Keratinocyte (primary cell): ENCODE data around the gene GIPC3. TPM values are rescaled to one million over a fixed set of nuclear protein-coding genes. Genes with fewer than 3 reads are reported as not detected.

Source experiments
- DNase-seq: peaks from one replicate; pipeline ENCODE4 v3.0.0-alpha.2; 2011; ENCODE audit warnings: low read depth, missing footprints, low spot score
- FAIRE-seq: peaks from 2 replicates; lab custom pipeline; 2011; peaks lifted over from hg19 to GRCh38; lab: Jason Lieb, UNC
- H2AFZ ChIP-seq: 2 replicates; pipeline ENCODE4 v1.6.0; 2012; ENCODE audit warnings: low read length, control low read depth, inconsistent platforms; ENCODE audit not compliant: control insufficient read depth
- H3K27ac ChIP-seq: 2 replicates; pipeline ENCODE4 v1.5.1; 2011; ENCODE audit warnings: low read length; ENCODE audit not compliant: control insufficient read depth, insufficient read depth
- H3K27me3 ChIP-seq: 3 replicates; pipeline ENCODE4 v1.6.0; 2011; ENCODE audit warnings: low read length; ENCODE audit not compliant: control insufficient read depth, insufficient read depth; ENCODE audit errors: extremely low read depth
- H3K36me3 ChIP-seq, 2 experiments: 2 replicates in 1 of 2; 3 replicates in 1 of 2; pipeline ENCODE4 v1.5.1; 2011; ENCODE audit warnings: low read length in 2 of 2, mild to moderate bottlenecking in 1 of 2; ENCODE audit not compliant: control insufficient read depth in 2 of 2, insufficient read depth in 2 of 2; ENCODE audit errors: extremely low read depth in 1 of 2
- H3K4me1 ChIP-seq: 3 replicates; pipeline ENCODE4 v1.5.1; 2011; ENCODE audit warnings: low read length; ENCODE audit not compliant: control insufficient read depth, insufficient read depth; ENCODE audit errors: extremely low read depth
- H3K4me2 ChIP-seq: 3 replicates; pipeline ENCODE4 v1.6.0; 2011; ENCODE audit warnings: low read depth, low read length; ENCODE audit not compliant: control insufficient read depth, insufficient read depth; ENCODE audit errors: extremely low read depth
- H3K4me3 ChIP-seq, 3 experiments: fragments of 200-600 bp in 1 of 3; sonication (generic) in 1 of 3; 2 replicates in 2 of 3; 3 replicates in 1 of 3; pipeline ENCODE4 v1.5.1; 2011 to 2016; ENCODE audit warnings: low read length in 3 of 3, mild to moderate bottlenecking in 3 of 3, control low read depth in 2 of 3, inconsistent platforms in 1 of 3, low read depth in 1 of 3, mixed read lengths in 1 of 3, mixed run types in 1 of 3, moderate library complexity in 1 of 3; ENCODE audit not compliant: control insufficient read depth in 2 of 3, insufficient read depth in 2 of 3; ENCODE audit errors: extremely low read depth in 1 of 3
- H3K79me2 ChIP-seq: 2 replicates; pipeline ENCODE4 v1.6.0; 2012; ENCODE audit warnings: low read length; ENCODE audit not compliant: control insufficient read depth, insufficient read depth
- H3K9ac ChIP-seq: 3 replicates; pipeline ENCODE4 v1.6.0; 2011; ENCODE audit warnings: low read length; ENCODE audit not compliant: control insufficient read depth, insufficient read depth; ENCODE audit errors: extremely low read depth
- H3K9me1 ChIP-seq: 3 replicates; pipeline ENCODE4 v1.6.0; 2011; ENCODE audit warnings: low read length; ENCODE audit not compliant: control insufficient read depth, insufficient read depth; ENCODE audit errors: extremely low read depth
- H3K9me3 ChIP-seq: 2 replicates; pipeline ENCODE4 v1.5.1; 2012; ENCODE audit warnings: low read depth, low read length; ENCODE audit not compliant: control insufficient read depth
- H4K20me1 ChIP-seq: 3 replicates; pipeline ENCODE4 v1.6.0; 2011; ENCODE audit warnings: low read length; ENCODE audit not compliant: control insufficient read depth, insufficient read depth; ENCODE audit errors: extremely low read depth
- CTCF ChIP-seq, 3 experiments: IDR thresholded peaks in 1 of 3; conservative IDR thresholded peaks in 1 of 3; optimal IDR thresholded peaks in 1 of 3; 2 replicates in 2 of 3; 3 replicates in 1 of 3; pipeline versions ENCODE3 to v1.5.1; 2011; ENCODE audit warnings: low read length in 3 of 3, mild to moderate bottlenecking in 3 of 3, moderate library complexity in 2 of 3, control low read depth in 1 of 3, inconsistent platforms in 1 of 3; ENCODE audit not compliant: insufficient read depth in 2 of 3; ENCODE audit errors: extremely low read depth in 1 of 3
- EZH2 ChIP-seq: IDR thresholded peaks from one replicate; pipeline ENCODE4 v1.6.1; 2012; ENCODE audit warnings: inconsistent platforms, mild to moderate bottlenecking, low read length, moderate library complexity
- dilution Hi-C: fragments of 300-500 bp; cut with MboI; formaldehyde crosslinking; loops from one replicate; pipeline ENCODE4 v1.7.0; 2020; ENCODE audit warnings: low sequenced_read_pairs; ENCODE audit not compliant: extremely low pct_ligation_motif_present
- polyA plus RNA-seq, 5 experiments: library from polyadenylated mRNA; depleted of rRNA in 3 of 5; stranded (reverse) in 3 of 5; stranded (forward) in 1 of 5; unstranded in 1 of 5; fragments of >200 nt; gene quantifications; 1 replicate in 1 of 5; 2 replicates in 3 of 5; 3 replicates in 1 of 5; pipeline versions ENCODE4 v1.2.1 to v1.2.3, GENCODE V29; 2011 to 2012; ENCODE audit warnings: missing spikeins in 2 of 5, low read depth in 1 of 5, low replicate concordance in 1 of 5

GIPC3 gene
- polyA plus RNA-seq, 1 donor (not counting 4 experiments of a cell fraction or from before 2014, with no cell fraction given), result not detected

GRCh38 chr19:3625996-3626472 is 40.8 kb downstream of the GIPC3 start:
- H3K79me2 ChIP-seq, result peaks cover 31% of the 10 kb centered on the region
- peaks cover 3 to 5% of the 10 kb centered on the region in 2 experiments for H3K36me3 ChIP-seq
- FAIRE-seq (no peak), DNase-seq (no peak)
- peaks cover 13% of the 10 kb centered on the region for H3K4me1 ChIP-seq
- H4K20me1 ChIP-seq, result no peaks in the 10 kb centered on the region
- no peaks in the 10 kb centered on the region for H3K9me3 ChIP-seq
- H3K27ac ChIP-seq, result peak overlapping the region; percentile 98
- no peak for TF ChIP-seq EZH2
- TF ChIP-seq CTCF (optimal IDR thresholded peaks at IDR 0.05 in 1 of 3, IDR thresholded peaks at IDR 0.05 in 1 of 3, conservative IDR thresholded peaks at IDR 0.05 in 1 of 3; ENCODE audit: extremely low read depth in 1 of 3, insufficient read depth in 2 of 3, low read length in 3 of 3), result no peak
- no peaks in the 10 kb centered on the region for H3K27me3 ChIP-seq
- dilution Hi-C loops, result no loop called here
- peak overlapping the region; percentile 97 for H3K9ac ChIP-seq
- peak overlapping the region; percentile 95 for H2AFZ ChIP-seq
- peak overlapping the region; percentile 81 for H3K4me2 ChIP-seq
- H3K4me3 ChIP-seq, result peak overlapping the region; percentile 90 to 95 (median 93)
- no peaks in the 10 kb centered on the region for H3K9me1 ChIP-seq

GRCh38 chr19:3626473-3627350 is 41.4 kb downstream of the GIPC3 start, which contains the start of gene CACTIN:
Gene CACTIN, minus strand, starts transcription at chr19:3626790. Its CDS starts 28 bp downstream, at chr19:3626762.
- H3K4me3 ChIP-seq, result peak within 1 kb of the TSS; percentile 90 to 95 (median 93)
- H3K4me2 ChIP-seq, result peak within 1 kb of the TSS; percentile 81
- no peaks in the 10 kb centered on the region for H4K20me1 ChIP-seq
- no peaks in the 10 kb centered on the region for H3K9me1 ChIP-seq
- peak; percentile 90 for FAIRE-seq
- dilution Hi-C loops, result no loop called here
- no peaks in the 10 kb centered on the region for H3K27me3 ChIP-seq
- H3K9ac ChIP-seq, result peak within 1 kb of the TSS; percentile 97
- TF ChIP-seq EZH2 (no peak), CTCF (optimal IDR thresholded peaks at IDR 0.05 in 1 of 3, IDR thresholded peaks at IDR 0.05 in 1 of 3, conservative IDR thresholded peaks at IDR 0.05 in 1 of 3; ENCODE audit: extremely low read depth in 1 of 3, insufficient read depth in 2 of 3, low read length in 3 of 3) (no peak)
- peak within 1 kb of the TSS; percentile 95 for H2AFZ ChIP-seq
- H3K4me1 ChIP-seq, result peaks cover 13% of the 10 kb centered on the region
- H3K36me3 ChIP-seq, result peaks cover 0 to 4% of the 10 kb centered on the region in 2 experiments
- peak within 1 kb of the TSS; percentile 98 for H3K27ac ChIP-seq
- H3K79me2 ChIP-seq, result peaks cover 31% of the 10 kb centered on the region
- no peaks in the 10 kb centered on the region for H3K9me3 ChIP-seq
- peak; percentile 88 for DNase-seq
